ENCODE data around the gene ABI2.
"Not testable (repeated sequence)": the region's sequence is repeated elsewhere in the genome, so short reads cannot be mapped to it uniquely, and the experiment has no call there.

The ABI2 gene

GRCh38 chr2:203429643-203430042 lies 101.4 kb downstream of the ABI2 start:
- DNase-seq (ENCODE audit: low read depth, low spot score) = not testable (repeated sequence)

GRCh38 chr2:203431391-203432185 lies 103.4 kb downstream of the ABI2 start:
- DNase-seq (ENCODE audit: low read depth, low spot score) = no peak

GRCh38 chr2:203432811-203433210 lies 104.6 kb downstream of the ABI2 start:
- no peak for DNase-seq (ENCODE audit: low read depth, low spot score)

- DNase-seq (ENCODE audit: low read depth, low spot score) = no peak
Observed at GRCh38 chr2:203436496-203436895, 108.3 kb downstream of the ABI2 start.

- DNase-seq (ENCODE audit: low read depth, low spot score) = no peak
Observed at GRCh38 chr2:203437511-203437910, 109.3 kb downstream of the ABI2 start.

GRCh38 chr2:203438528-203438927 lies 110.3 kb downstream of the ABI2 start:
- no peak for DNase-seq (ENCODE audit: low read depth, low spot score)

GRCh38 chr2:203440671-203441070 lies 112.5 kb downstream of the ABI2 start:
- no peak for DNase-seq (ENCODE audit: low read depth, low spot score)

- DNase-seq (ENCODE audit: low read depth, low spot score) = no peak
Observed at GRCh38 chr2:203441463-203441862, 113.3 kb downstream of the ABI2 start.

GRCh38 chr2:203442463-203442862 lies 114.3 kb downstream of the ABI2 start:
- no peak for DNase-seq (ENCODE audit: low read depth, low spot score)

GRCh38 chr2:203444738-203445137 lies 116.5 kb downstream of the ABI2 start:
- no peak for DNase-seq (ENCODE audit: low read depth, low spot score)

- DNase-seq (ENCODE audit: low read depth, low spot score) = peak; percentile 21
Observed at GRCh38 chr2:203446071-203446481, 117.9 kb downstream of the ABI2 start.

- no peak for DNase-seq (ENCODE audit: low read depth, low spot score)
Observed at GRCh38 chr2:203446780-203447179, 118.6 kb downstream of the ABI2 start.

- no peak for DNase-seq (ENCODE audit: low read depth, low spot score)
Observed at GRCh38 chr2:203450561-203450960, 122.4 kb downstream of the ABI2 start.

- DNase-seq (ENCODE audit: low read depth, low spot score) = no peak
Observed at GRCh38 chr2:203451011-203451410, 122.8 kb downstream of the ABI2 start.

- DNase-seq (ENCODE audit: low read depth, low spot score) = no peak
Observed at GRCh38 chr2:203451689-203452088, 123.5 kb downstream of the ABI2 start.

GRCh38 chr2:203453858-203454451 lies 125.8 kb downstream of the ABI2 start:
- peak; percentile 12 for DNase-seq (ENCODE audit: low read depth, low spot score)

- no peak for DNase-seq (ENCODE audit: low read depth, low spot score)
Observed at GRCh38 chr2:203455209-203455608, 127.0 kb downstream of the ABI2 start.

- no peak for DNase-seq (ENCODE audit: low read depth, low spot score)
Observed at GRCh38 chr2:203461746-203462145, 133.6 kb downstream of the ABI2 start.

GRCh38 chr2:203462308-203462707 lies 134.1 kb downstream of the ABI2 start:
- DNase-seq (ENCODE audit: low read depth, low spot score) = no peak

- DNase-seq (ENCODE audit: low read depth, low spot score) = no peak
Observed at GRCh38 chr2:203463266-203463678, 135.1 kb downstream of the ABI2 start.

- DNase-seq (ENCODE audit: low read depth, low spot score) = no peak
Observed at GRCh38 chr2:203469546-203469945, 141.4 kb downstream of the ABI2 start.

- DNase-seq (ENCODE audit: low read depth, low spot score) = no peak
Observed at GRCh38 chr2:203470371-203470770, 142.2 kb downstream of the ABI2 start.

GRCh38 chr2:203471323-203471722 lies 143.1 kb downstream of the ABI2 start:
- no peak for DNase-seq (ENCODE audit: low read depth, low spot score)
